Testis (tissue), 3 donors: ENCODE data around the gene ARHGAP22. TPM values are rescaled to one million over a fixed set of nuclear protein-coding genes. Genes with fewer than 3 reads are reported as not detected.
"Not testable (repeated sequence)": the region's sequence is repeated elsewhere in the genome, so short reads cannot be mapped to it uniquely, and the experiment has no call there.

Experiments
- DNase-seq: peaks from one replicate; pipeline ENCODE4 v3.0.0-alpha.2; 2019
- H3K27ac ChIP-seq, 2 donors: fragments of 200-600 bp; sonication (generic); one replicate each; pipeline ENCODE4 v1.5.1; 2019
- H3K27me3 ChIP-seq: fragments of 200-600 bp; sonication (generic); one replicate; pipeline ENCODE4 v1.5.1; 2019
- H3K36me3 ChIP-seq: fragments of 200-600 bp; sonication (generic); one replicate; pipeline ENCODE4 v1.5.1; 2017; ENCODE audit warnings: low read depth; ENCODE audit errors: missing control alignments
- H3K4me1 ChIP-seq: fragments of 200-600 bp; sonication (generic); one replicate; pipeline ENCODE4 v1.5.1; 2019
- H3K4me3 ChIP-seq, 2 donors: fragments of 200-600 bp; sonication (generic); one replicate each; pipeline ENCODE4 v1.5.1; 2017 to 2019
- H3K9me3 ChIP-seq: fragments of 200-600 bp; sonication (generic); one replicate; pipeline ENCODE4 v1.5.1; 2017
- POLR2A ChIP-seq: fragments of 450-650 bp; IDR thresholded peaks from one replicate; pipeline ENCODE4 v1.6.1; 2017; ENCODE audit warnings: antibody characterized with exemption, mild to moderate bottlenecking, moderate library complexity
- WGBS, 2 donors: methylation state at CpG; one replicate each; pipeline ENCODE4 v1.1.5; 2018; 5-methylcytosine and 5-hydroxymethylcytosine counted together
- intact Hi-C: fragments of 100-400 bp; cut with DNase I; formaldehyde crosslinking; loops from one replicate; pipeline ENCODE4 v1.15.1; 2023; ENCODE audit warnings: low total_unique reads
- polyA plus RNA-seq: library from polyadenylated mRNA; stranded (reverse); fragments of 350-450 nt; fragmentation: Illumina TruSeq; extraction: RNeasy Lipid Tissue Mini Kit (QIAGEN cat#74804); gene quantifications from one replicate; pipeline ENCODE4 v1.2.3, GENCODE V29; 2014; ENCODE audit warnings: low read depth, low replicate concordance; ENCODE audit not compliant: insufficient read depth
- total RNA-seq, 2 donors: library from RNA; depleted of rRNA; stranded (reverse); fragments of >200 nt; gene quantifications; one replicate each; pipeline ENCODE4 v1.2.3, GENCODE V29; 2016
- TF ChIP-seq, protein P1 (sequence below), 3 experiments: fragments of 450-650 bp in 2 of 3; fragments of 200-600 bp in 1 of 3; sonication (generic) in 1 of 3; IDR thresholded peaks; one replicate each; pipeline ENCODE4 v1.5.1; 2016 to 2019; ENCODE audit warnings: antibody characterized with exemption in 3 of 3, mild to moderate bottlenecking in 2 of 3, moderate library complexity in 1 of 3

The ARHGAP22 gene
- total and polyA plus RNA-seq, 3 donors from 2014 or later = 6.2 to 11.9 (median 8.8) TPM

DNA sequence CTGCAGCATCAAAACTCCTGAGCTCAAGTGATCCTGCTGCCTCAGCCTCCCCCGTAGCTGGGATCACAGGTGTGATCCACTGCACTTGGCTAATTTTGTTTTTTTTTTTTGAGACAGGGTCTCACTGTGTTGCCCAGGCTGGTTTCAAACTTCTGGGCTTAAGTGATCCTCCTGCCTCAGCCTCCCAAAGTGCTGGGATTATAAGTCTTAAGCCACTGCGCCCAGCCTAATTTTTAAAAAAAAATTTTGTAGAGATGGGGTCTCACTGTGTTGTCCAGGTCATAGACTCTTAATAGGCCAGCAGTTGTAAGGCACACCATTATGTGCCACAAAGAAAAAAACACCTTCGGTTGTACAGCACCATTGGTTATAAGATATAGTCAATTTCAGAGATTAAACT lies 176.0 kb downstream of the ARHGAP22 start:
- intact Hi-C loops = no loop called here
- H3K4me1 ChIP-seq = no peaks in the 10 kb centered on the region
- H3K27ac ChIP-seq = no peak overlapping the region
- no peaks in the 10 kb centered on the region for H3K36me3 ChIP-seq
- TF ChIP-seq, protein P1, sequence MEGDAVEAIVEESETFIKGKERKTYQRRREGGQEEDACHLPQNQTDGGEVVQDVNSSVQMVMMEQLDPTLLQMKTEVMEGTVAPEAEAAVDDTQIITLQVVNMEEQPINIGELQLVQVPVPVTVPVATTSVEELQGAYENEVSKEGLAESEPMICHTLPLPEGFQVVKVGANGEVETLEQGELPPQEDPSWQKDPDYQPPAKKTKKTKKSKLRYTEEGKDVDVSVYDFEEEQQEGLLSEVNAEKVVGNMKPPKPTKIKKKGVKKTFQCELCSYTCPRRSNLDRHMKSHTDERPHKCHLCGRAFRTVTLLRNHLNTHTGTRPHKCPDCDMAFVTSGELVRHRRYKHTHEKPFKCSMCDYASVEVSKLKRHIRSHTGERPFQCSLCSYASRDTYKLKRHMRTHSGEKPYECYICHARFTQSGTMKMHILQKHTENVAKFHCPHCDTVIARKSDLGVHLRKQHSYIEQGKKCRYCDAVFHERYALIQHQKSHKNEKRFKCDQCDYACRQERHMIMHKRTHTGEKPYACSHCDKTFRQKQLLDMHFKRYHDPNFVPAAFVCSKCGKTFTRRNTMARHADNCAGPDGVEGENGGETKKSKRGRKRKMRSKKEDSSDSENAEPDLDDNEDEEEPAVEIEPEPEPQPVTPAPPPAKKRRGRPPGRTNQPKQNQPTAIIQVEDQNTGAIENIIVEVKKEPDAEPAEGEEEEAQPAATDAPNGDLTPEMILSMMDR (IDR thresholded peaks at IDR 0.05) = no peak
- TF ChIP-seq POLR2A = no peak
- DNase-seq = no peak
- no peak overlapping the region for H3K4me3 ChIP-seq
- 91 to 94% methylated on average over 3 of the region's 3 CpGs for WGBS, 2 donors
- H3K9me3 ChIP-seq = no peaks in the 10 kb centered on the region
- H3K27me3 ChIP-seq = no peaks in the 10 kb centered on the region

DNA sequence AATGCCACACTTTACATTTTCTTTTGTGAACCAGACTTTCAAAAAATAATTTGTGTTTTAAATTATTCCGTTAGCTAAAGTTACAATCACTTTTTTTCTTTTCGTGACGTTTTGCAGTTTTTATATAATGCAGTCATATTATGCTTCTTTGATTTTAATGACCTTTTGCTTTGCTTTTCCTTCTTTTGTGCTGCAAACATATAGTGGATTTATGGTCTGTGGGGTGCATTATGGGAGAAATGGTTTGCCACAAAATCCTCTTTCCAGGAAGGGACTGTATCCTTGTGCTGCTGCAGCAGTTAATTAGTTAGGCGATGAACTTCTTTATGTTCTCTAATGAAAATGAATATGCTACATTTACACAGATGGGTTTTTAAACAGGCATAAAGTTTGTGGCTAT lies 181.0 kb downstream of the ARHGAP22 start:
- 90 to 91% methylated on average over 4 of the region's 4 CpGs for WGBS, 2 donors
- Histone ChIP-seq H3K27ac (no peak overlapping the region), H3K4me1 (no peaks in the 10 kb centered on the region), H3K36me3 (no peaks in the 10 kb centered on the region), H3K27me3 (no peaks in the 10 kb centered on the region), H3K9me3 (no peaks in the 10 kb centered on the region), H3K4me3 (no peak overlapping the region)
- DNase-seq = no peak
- intact Hi-C loops = no loop called here
- no peak for TF ChIP-seq POLR2A
- TF ChIP-seq, protein P1 (IDR thresholded peaks at IDR 0.05) = no peak

DNA sequence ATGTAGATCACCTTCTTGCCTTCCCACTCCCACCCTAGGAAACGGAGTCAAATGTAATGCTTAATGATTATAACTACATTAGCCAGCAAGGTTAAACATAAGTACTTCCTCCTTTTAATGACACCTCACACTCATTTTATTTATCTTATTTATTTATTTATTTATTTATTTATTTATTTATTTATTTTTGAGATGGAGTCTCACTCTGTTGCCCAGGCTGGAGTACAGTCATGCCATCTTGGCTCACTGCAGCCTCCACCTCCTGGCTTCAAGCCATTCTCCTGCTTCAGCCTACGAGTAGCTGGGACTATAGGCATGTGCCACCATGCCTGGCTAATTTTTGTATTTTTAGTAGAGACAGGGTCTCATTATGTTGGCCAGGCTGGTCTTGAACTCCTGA lies 183.0 kb downstream of the ARHGAP22 start:
- H3K4me1 ChIP-seq, H3K9me3 ChIP-seq, H3K4me3 ChIP-seq, H3K27ac ChIP-seq, DNase-seq, H3K27me3 ChIP-seq, intact Hi-C loops, H3K36me3 ChIP-seq: not testable (repeated sequence)
- 84 to 97% methylated on average over 2 of the region's 2 CpGs for WGBS, 2 donors

DNA sequence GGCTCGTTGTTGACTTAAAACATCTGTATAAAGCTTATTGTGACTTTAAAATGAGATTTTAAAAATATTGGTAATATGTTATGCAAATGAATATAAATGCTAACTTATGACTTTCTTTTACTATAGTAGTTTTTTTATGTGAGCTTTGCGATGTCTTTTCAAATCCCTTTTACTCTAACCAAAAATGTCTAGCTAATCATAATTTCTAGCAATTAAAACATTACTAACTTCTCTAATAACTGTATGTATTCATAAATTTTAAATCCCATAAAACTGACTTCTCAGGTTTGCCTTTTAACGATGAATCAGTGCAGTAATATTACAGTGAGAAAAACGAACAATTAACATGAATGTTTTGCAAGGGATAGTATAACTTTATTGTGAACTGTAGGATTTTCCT lies 185.2 kb downstream of the ARHGAP22 start:
- 89 to 91% methylated on average over 4 of the region's 4 CpGs for WGBS, 2 donors
- Histone ChIP-seq H3K4me3 (no peak overlapping the region), H3K4me1 (no peaks in the 10 kb centered on the region), H3K36me3 (no peaks in the 10 kb centered on the region), H3K27ac (no peak overlapping the region), H3K27me3 (no peaks in the 10 kb centered on the region), H3K9me3 (no peaks in the 10 kb centered on the region)
- no peak for DNase-seq
- TF ChIP-seq, protein P1 (IDR thresholded peaks at IDR 0.05) = no peak
- no peak for TF ChIP-seq POLR2A
- intact Hi-C loops = no loop called here

DNA sequence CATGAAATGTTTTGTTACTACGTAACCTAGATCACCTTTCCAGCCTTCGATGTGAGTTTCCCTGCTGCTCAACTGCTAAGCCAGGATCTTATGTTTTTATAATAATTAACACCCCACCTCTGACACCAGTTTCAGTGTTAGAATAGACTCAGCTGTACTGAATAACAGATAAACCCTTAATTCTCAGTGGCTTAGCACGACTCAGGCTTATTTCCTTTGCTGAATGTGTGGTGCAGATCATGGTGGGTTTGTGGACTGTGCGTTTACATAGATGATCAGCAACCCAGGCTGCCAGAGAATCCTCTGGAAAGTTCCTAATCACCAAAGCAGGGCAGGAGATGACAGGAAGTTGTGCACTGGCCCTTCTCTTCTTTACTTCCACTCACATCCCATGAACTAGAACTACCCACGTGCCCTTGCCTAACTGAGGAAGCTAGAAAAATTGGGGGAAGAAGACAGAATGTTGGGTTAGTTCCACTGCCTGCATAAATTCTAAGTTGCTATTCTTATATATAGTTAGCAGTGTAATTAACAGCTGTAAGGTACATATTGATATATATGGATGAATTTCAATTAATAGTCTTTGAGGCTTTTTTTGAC lies 186.6 kb downstream of the ARHGAP22 start:
- Histone ChIP-seq H3K9me3 (no peaks in the 10 kb centered on the region), H3K36me3 (no peaks in the 10 kb centered on the region), H3K4me3 (no peak overlapping the region), H3K27ac (no peak overlapping the region), H3K27me3 (no peaks in the 10 kb centered on the region), H3K4me1 (no peaks in the 10 kb centered on the region)
- no peak for DNase-seq
- intact Hi-C loops = no loop called here
- TF ChIP-seq, protein P1 (IDR thresholded peaks at IDR 0.05) = no peak
- TF ChIP-seq POLR2A = no peak
- WGBS, 2 donors = 86% methylated on average over 5 of the region's 5 CpGs
